Measurements from ENCODE around the gene SEC23B.

Gene SEC23B

GRCh38 chr20:18553746-18554145 is 46.0 kb downstream of the SEC23B start:
- H3K4me3 ChIP-seq (ENCODE audit: control insufficient read depth, low read depth, low read length), result no peak overlapping the region
- DNase-seq (ENCODE audit: low read depth), result no peak
- TF ChIP-seq CTCF (IDR thresholded peaks at IDR 0.05; ENCODE audit: control insufficient read depth, insufficient read depth, low read depth, low read length, missing control alignments), result no peak

GRCh38 chr20:18566892-18567738 is 59.4 kb downstream of the SEC23B start, which contains the start of gene SMIM26:
TSS of gene SMIM26 (plus strand) at chr20:18567432. CDS start at chr20:18567479, 47 bp downstream.
- H3K4me3 ChIP-seq (ENCODE audit: control insufficient read depth, low read depth, low read length), result peak within 1 kb of the TSS; percentile 72
- TF ChIP-seq CTCF (IDR thresholded peaks at IDR 0.05; ENCODE audit: control insufficient read depth, insufficient read depth, low read depth, low read length, missing control alignments), result no peak

GRCh38 chr20:18567739-18568091 is 60.0 kb downstream of the SEC23B start:
- no peak for DNase-seq (ENCODE audit: low read depth)
- peak overlapping the region; percentile 72 for H3K4me3 ChIP-seq (ENCODE audit: control insufficient read depth, low read depth, low read length)
- no peak for TF ChIP-seq CTCF (IDR thresholded peaks at IDR 0.05; ENCODE audit: control insufficient read depth, insufficient read depth, low read depth, low read length, missing control alignments)

More at GRCh38 chr20:18566892-18567738, 59.4 kb downstream of the SEC23B start, which contains the start of gene SMIM26:
- peak; percentile 17 for DNase-seq (ENCODE audit: low read depth)

GRCh38 chr20:18571009-18571408 is 63.3 kb downstream of the SEC23B start:
- H3K4me3 ChIP-seq (ENCODE audit: control insufficient read depth, low read depth, low read length), result no peak overlapping the region
- no peak for TF ChIP-seq CTCF (IDR thresholded peaks at IDR 0.05; ENCODE audit: control insufficient read depth, insufficient read depth, low read depth, low read length, missing control alignments)
- DNase-seq (ENCODE audit: low read depth), result no peak

- DNase-seq (ENCODE audit: low read depth), result no peak
- TF ChIP-seq CTCF (IDR thresholded peaks at IDR 0.05; ENCODE audit: control insufficient read depth, insufficient read depth, low read depth, low read length, missing control alignments), result no peak
- no peak overlapping the region for H3K4me3 ChIP-seq (ENCODE audit: control insufficient read depth, low read depth, low read length)
Observed at GRCh38 chr20:18571578-18571977, 63.8 kb downstream of the SEC23B start.

- TF ChIP-seq CTCF (IDR thresholded peaks at IDR 0.05; ENCODE audit: control insufficient read depth, insufficient read depth, low read depth, low read length, missing control alignments), result no peak
- DNase-seq (ENCODE audit: low read depth), result no peak
- no peak overlapping the region for H3K4me3 ChIP-seq (ENCODE audit: control insufficient read depth, low read depth, low read length)
Observed at GRCh38 chr20:18577942-18578341, 70.2 kb downstream of the SEC23B start.

Data from AG09309 (cell line).